ENCODE results near the gene DDB1. TPM values are rescaled to one million over a fixed set of nuclear protein-coding genes. Genes with fewer than 3 reads are reported as not detected.
A peak's percentile ranks its signal among the peaks of the same experiment; 100 is the strongest.

DDB1 gene
- total and polyA plus RNA-seq, 2 of the 13 experiments (the other 11 are each of a cell fraction or from before 2014, with no cell fraction given), result 217 to 266 TPM

GRCh38 chr11:61254403-61255025 is 78.4 kb downstream of the DDB1 start (continued):
- TF ChIP-seq ZNF687 (CRISPR knock-in tag; IDR thresholded peaks at IDR 0.05) (peak; percentile 60), PHF5A (CRISPR knock-in tag; IDR thresholded peaks at IDR 0.05; ENCODE audit: low read depth, unreplicated experiment) (no peak), SMYD3 (CRISPR knock-in tag; IDR thresholded peaks at IDR 0.05) (no peak), RBM22 (optimal IDR thresholded peaks at IDR 0.05; ENCODE audit: low read length) (peak; percentile 90), PCBP2 (optimal IDR thresholded peaks at IDR 0.05; ENCODE audit: low read depth, low read length, poor library complexity, severe bottlenecking) (no peak), ZBTB25 (CRISPR knock-in tag; IDR thresholded peaks at IDR 0.05) (no peak), REXO4 (CRISPR knock-in tag; IDR thresholded peaks at IDR 0.05; ENCODE audit: borderline replicate concordance) (no peak), ZNF232 (CRISPR knock-in tag; IDR thresholded peaks at IDR 0.05; ENCODE audit: borderline replicate concordance) (no peak), ZNF546 (CRISPR knock-in tag; conservative IDR thresholded peaks at IDR 0.05) (no peak), ZBTB20 (CRISPR knock-in tag; IDR thresholded peaks at IDR 0.05; ENCODE audit: borderline replicate concordance, low read depth) (no peak), ZNF879 (CRISPR knock-in tag; IDR thresholded peaks at IDR 0.05) (no peak), CCDC6 (CRISPR knock-in tag; IDR thresholded peaks at IDR 0.05) (no peak), FOXA1 (IDR thresholded peaks at IDR 0.05) (no peak), FOXA1 (CRISPR knock-in tag; IDR thresholded peaks at IDR 0.05) (no peak), CBX5 (CRISPR knock-in tag; IDR thresholded peaks at IDR 0.05; ENCODE audit: borderline replicate concordance) (peak; percentile 21; the same call in 1 of the 2 replicates), YEATS4 (CRISPR knock-in tag; IDR thresholded peaks at IDR 0.05; ENCODE audit: borderline replicate concordance) (no peak), HOXD1 (CRISPR knock-in tag; IDR thresholded peaks at IDR 0.05) (no peak), MAFF (IDR thresholded peaks at IDR 0.05; ENCODE audit: low read depth, low read length) (no peak), ZNF468 (CRISPR knock-in tag; IDR thresholded peaks at IDR 0.05) (no peak), NCOA5 (CRISPR knock-in tag; IDR thresholded peaks at IDR 0.05) (no peak), EED (CRISPR knock-in tag; IDR thresholded peaks at IDR 0.05) (no peak), RAD51 (IDR thresholded peaks at IDR 0.05; ENCODE audit: borderline replicate concordance) (no peak)
- TF ChIP-seq, protein P1, sequence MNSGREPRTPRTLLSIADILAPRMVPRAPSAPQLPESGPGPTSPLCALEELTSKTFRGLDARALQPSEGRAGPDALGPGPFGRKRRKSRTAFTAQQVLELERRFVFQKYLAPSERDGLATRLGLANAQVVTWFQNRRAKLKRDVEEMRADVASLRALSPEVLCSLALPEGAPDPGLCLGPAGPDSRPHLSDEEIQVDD (CRISPR knock-in tag; IDR thresholded peaks at IDR 0.05; ENCODE audit: borderline replicate concordance), result no peak
- TF ChIP-seq, protein P2, sequence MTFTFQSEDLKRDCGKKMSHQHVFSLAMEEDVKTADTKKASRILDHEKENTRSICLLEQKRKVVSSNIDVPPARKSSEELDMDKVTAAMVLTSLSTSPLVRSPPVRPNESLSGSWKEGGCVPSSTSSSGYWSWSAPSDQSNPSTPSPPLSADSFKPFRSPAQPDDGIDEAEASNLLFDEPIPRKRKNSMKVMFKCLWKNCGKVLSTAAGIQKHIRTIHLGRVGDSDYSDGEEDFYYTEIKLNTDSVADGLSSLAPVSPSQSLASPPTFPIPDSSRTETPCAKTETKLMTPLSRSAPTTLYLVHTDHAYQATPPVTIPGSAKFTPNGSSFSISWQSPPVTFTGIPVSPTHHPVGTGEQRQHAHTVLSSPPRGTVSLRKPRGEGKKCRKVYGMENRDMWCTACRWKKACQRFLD (CRISPR knock-in tag; IDR thresholded peaks at IDR 0.05; ENCODE audit: borderline replicate concordance), result no peak
